ENCODE measurements around the gene SV2C. TPM values are rescaled to one million over a fixed set of nuclear protein-coding genes. Genes with fewer than 3 reads are reported as not detected.

The SV2C gene
- total and polyA plus RNA-seq, 2 donors: 0.05 to 0.27 TPM

DNA sequence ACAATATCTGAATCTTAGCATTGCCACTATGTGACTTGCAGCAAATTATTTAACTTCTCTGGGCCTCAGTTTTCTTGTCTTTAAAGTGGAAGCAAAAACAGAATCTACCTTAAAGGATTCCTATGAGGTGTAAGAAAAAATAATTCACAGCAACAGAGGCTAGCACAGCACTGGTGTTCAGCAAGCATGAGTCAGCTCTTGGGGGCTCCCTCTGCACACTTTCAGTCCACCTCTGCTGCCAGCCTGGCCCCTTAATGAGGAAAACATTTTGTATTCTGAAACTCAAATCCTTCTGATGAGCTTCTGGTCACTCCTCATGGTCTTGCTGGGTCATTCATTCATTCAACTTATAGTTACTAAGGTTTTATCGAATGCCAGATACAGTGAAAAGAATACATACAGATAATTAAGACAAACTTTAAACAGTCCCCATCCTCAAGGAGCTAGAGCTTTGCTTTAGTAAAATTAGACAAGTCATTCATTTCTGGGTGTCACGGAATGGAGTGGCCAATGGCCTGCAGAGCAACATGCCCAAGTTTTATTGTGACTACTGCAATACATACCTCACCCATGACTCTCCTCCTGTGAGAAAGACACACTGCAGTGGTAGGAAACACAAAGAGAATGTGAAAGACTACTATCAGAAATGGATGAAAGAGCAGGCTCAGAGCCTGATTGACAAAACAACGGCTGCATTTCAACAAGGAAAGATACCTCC, 293.1 kb downstream of the SV2C start:
- Histone ChIP-seq H3K36me3 (ENCODE audit: control insufficient read depth in 2 of 2, insufficient read depth in 2 of 2, low read length in 1 of 2) (no peaks in the 10 kb centered on the region), H3K9me3 (ENCODE audit: control insufficient read depth in 2 of 2, insufficient read depth in 1 of 2, low read length in 1 of 2) (no peaks in the 10 kb centered on the region), H3K4me3 (ENCODE audit: low read length in 2 of 2) (no peak overlapping the region), H3K27me3 (ENCODE audit: control insufficient read depth in 2 of 2, insufficient read depth in 1 of 2, low read length in 1 of 2) (no peaks in the 10 kb centered on the region), H3K27ac (ENCODE audit: low read depth in 1 of 2, low read length in 1 of 2) (no peak overlapping the region), H3K4me1 (ENCODE audit: control insufficient read depth in 2 of 2, insufficient read depth in 2 of 2, low read length in 2 of 2) (peaks cover 0 to 7% of the 10 kb centered on the region in 2 donors)
- 98% methylated on average over 3 of the region's 3 CpGs for WGBS
- no peak for DNase-seq (ENCODE audit: low read depth in 6 of 9, low spot score in 9 of 9)

DNA sequence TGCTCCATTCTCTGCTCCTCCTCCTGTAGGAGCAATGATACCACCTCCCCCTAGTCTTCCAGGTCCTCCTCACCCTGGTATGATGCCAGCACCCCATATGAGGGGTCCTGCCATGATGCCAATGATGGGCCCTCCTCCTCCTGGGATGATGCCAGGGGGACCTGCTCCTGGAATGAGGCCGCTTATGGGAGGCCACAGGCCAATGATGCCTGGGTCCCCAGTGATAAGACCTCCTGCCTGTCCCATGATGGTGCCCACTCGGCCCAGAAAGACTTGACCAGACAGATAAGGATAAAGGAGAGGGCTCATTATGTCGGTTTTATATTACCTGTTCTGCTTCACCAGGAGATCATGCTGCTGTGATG, 293.7 kb downstream of the SV2C start:
- no peak for DNase-seq (ENCODE audit: low read depth in 6 of 9, low spot score in 9 of 9)
- Histone ChIP-seq H3K4me1 (ENCODE audit: control insufficient read depth in 2 of 2, insufficient read depth in 2 of 2, low read length in 2 of 2) (peaks cover 0 to 7% of the 10 kb centered on the region in 2 donors), H3K36me3 (ENCODE audit: control insufficient read depth in 2 of 2, insufficient read depth in 2 of 2, low read length in 1 of 2) (no peaks in the 10 kb centered on the region), H3K27ac (ENCODE audit: low read depth in 1 of 2, low read length in 1 of 2) (no peak overlapping the region), H3K9me3 (ENCODE audit: control insufficient read depth in 2 of 2, insufficient read depth in 1 of 2, low read length in 1 of 2) (no peaks in the 10 kb centered on the region), H3K27me3 (ENCODE audit: control insufficient read depth in 2 of 2, insufficient read depth in 1 of 2, low read length in 1 of 2) (no peaks in the 10 kb centered on the region), H3K4me3 (ENCODE audit: low read length in 2 of 2) (no peak overlapping the region)
- 95% methylated on average over 3 of the region's 3 CpGs for WGBS

- 98% methylated on average over 6 of the region's 6 CpGs for WGBS
- no peak for DNase-seq (ENCODE audit: low read depth in 6 of 9, low spot score in 9 of 9)
- Histone ChIP-seq H3K36me3 (ENCODE audit: control insufficient read depth in 2 of 2, insufficient read depth in 2 of 2, low read length in 1 of 2) (no peaks in the 10 kb centered on the region), H3K9me3 (ENCODE audit: control insufficient read depth in 2 of 2, insufficient read depth in 1 of 2, low read length in 1 of 2) (no peaks in the 10 kb centered on the region), H3K27me3 (ENCODE audit: control insufficient read depth in 2 of 2, insufficient read depth in 1 of 2, low read length in 1 of 2) (no peaks in the 10 kb centered on the region), H3K4me3 (ENCODE audit: low read length in 2 of 2) (no peak overlapping the region), H3K4me1 (ENCODE audit: control insufficient read depth in 2 of 2, insufficient read depth in 2 of 2, low read length in 2 of 2) (peaks cover 0 to 4% of the 10 kb centered on the region in 2 donors), H3K27ac (ENCODE audit: low read depth in 1 of 2, low read length in 1 of 2) (no peak overlapping the region)
Measured at GRCh38 chr5:76378355-76378754, 295.2 kb downstream of the SV2C start.

- H3K9me3 ChIP-seq (ENCODE audit: control insufficient read depth in 2 of 2, insufficient read depth in 1 of 2, low read length in 1 of 2): no peaks in the 10 kb centered on the region
- H3K36me3 ChIP-seq (ENCODE audit: control insufficient read depth in 2 of 2, insufficient read depth in 2 of 2, low read length in 1 of 2): no peaks in the 10 kb centered on the region
- H3K4me1 ChIP-seq (ENCODE audit: control insufficient read depth in 2 of 2, insufficient read depth in 2 of 2, low read length in 2 of 2): peaks cover 0 to 10% of the 10 kb centered on the region in 2 donors
- no peaks in the 10 kb centered on the region for H3K27me3 ChIP-seq (ENCODE audit: control insufficient read depth in 2 of 2, insufficient read depth in 1 of 2, low read length in 1 of 2)
- no peak overlapping the region for H3K27ac ChIP-seq (ENCODE audit: low read depth in 1 of 2, low read length in 1 of 2)
- no peak for DNase-seq (ENCODE audit: low read depth in 6 of 9, low spot score in 9 of 9)
- 34% methylated on average over 5 of the region's 5 CpGs for WGBS
- H3K4me3 ChIP-seq (ENCODE audit: low read length in 2 of 2): no peak overlapping the region
Measured at GRCh38 chr5:76379316-76379715, 296.1 kb downstream of the SV2C start.

DNA sequence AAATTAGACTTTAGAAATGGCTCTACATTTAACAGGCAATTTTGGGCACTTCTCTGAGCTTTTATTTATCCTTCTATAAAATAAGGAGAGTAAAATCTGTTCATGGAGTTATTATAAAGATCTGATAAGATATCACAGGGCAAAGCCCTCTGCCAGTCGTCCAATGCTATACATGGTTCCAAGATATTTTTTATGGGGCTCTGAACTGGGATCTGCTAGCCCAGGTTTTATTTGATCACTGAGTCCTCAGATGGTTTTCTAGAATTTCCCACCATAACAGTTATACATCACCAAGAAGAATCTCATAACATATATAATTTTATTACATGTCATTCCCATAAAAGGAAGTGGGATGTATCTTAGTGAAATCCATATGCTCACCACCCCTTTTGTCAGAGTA, 296.7 kb downstream of the SV2C start:
- DNase-seq (ENCODE audit: low read depth in 6 of 9, low spot score in 9 of 9): no peak
- Histone ChIP-seq H3K4me3 (ENCODE audit: low read length in 2 of 2) (no peak overlapping the region), H3K27me3 (ENCODE audit: control insufficient read depth in 2 of 2, insufficient read depth in 1 of 2, low read length in 1 of 2) (no peaks in the 10 kb centered on the region), H3K27ac (ENCODE audit: low read depth in 1 of 2, low read length in 1 of 2) (no peak overlapping the region), H3K36me3 (ENCODE audit: control insufficient read depth in 2 of 2, insufficient read depth in 2 of 2, low read length in 1 of 2) (no peaks in the 10 kb centered on the region), H3K9me3 (ENCODE audit: control insufficient read depth in 2 of 2, insufficient read depth in 1 of 2, low read length in 1 of 2) (no peaks in the 10 kb centered on the region), H3K4me1 (ENCODE audit: control insufficient read depth in 2 of 2, insufficient read depth in 2 of 2, low read length in 2 of 2) (peaks cover 0 to 16% of the 10 kb centered on the region in 2 donors)
- WGBS: 83% methylated on average over 1 of the region's 1 CpG

- Histone ChIP-seq H3K27ac (ENCODE audit: low read depth in 1 of 2, low read length in 1 of 2) (no peak overlapping the region), H3K36me3 (ENCODE audit: control insufficient read depth in 2 of 2, insufficient read depth in 2 of 2, low read length in 1 of 2) (no peaks in the 10 kb centered on the region), H3K27me3 (ENCODE audit: control insufficient read depth in 2 of 2, insufficient read depth in 1 of 2, low read length in 1 of 2) (no peaks in the 10 kb centered on the region), H3K4me1 (ENCODE audit: control insufficient read depth in 2 of 2, insufficient read depth in 2 of 2, low read length in 2 of 2) (peaks cover 0 to 22% of the 10 kb centered on the region in 2 donors), H3K4me3 (ENCODE audit: low read length in 2 of 2) (no peak overlapping the region), H3K9me3 (ENCODE audit: control insufficient read depth in 2 of 2, insufficient read depth in 1 of 2, low read length in 1 of 2) (no peaks in the 10 kb centered on the region)
- WGBS: 88% methylated on average over 7 of the region's 7 CpGs
- DNase-seq (ENCODE audit: low read depth in 6 of 9, low spot score in 9 of 9): no peak
Measured at GRCh38 chr5:76380346-76381066, 297.3 kb downstream of the SV2C start.

DNA sequence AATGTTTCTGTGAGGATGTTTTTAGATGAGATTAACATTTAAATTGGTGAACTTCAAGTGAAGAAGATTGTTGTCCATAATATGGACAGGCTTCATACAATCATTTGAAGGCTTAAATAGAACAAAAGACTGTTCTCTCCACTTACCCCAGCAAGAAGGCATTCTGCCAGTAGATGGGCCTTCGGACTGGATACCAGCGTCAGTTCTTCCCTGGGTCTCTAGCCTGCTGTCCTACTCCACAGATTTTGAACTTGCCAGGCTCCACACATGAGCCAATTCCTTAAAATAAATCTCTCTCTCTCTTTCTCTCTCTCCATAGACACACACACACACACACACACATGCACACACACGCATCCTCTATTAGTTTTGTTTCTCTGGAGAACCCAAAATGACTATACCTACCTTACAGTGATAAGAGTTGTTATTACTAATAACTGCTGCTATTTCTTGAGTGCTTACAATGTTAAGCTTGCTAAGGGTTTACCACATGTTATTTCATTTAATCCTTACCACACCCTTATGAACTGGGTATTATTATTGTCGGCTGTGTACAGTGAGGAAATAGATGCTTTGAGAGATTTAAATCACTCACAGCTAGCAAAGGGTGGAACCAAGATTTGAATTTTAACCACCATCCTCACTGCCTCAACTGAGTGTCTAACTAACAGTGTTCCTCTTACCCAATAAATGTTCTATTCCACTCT, 300.1 kb downstream of the SV2C start:
- H3K36me3 ChIP-seq (ENCODE audit: control insufficient read depth in 2 of 2, insufficient read depth in 2 of 2, low read length in 1 of 2): no peaks in the 10 kb centered on the region
- H3K27me3 ChIP-seq (ENCODE audit: control insufficient read depth in 2 of 2, insufficient read depth in 1 of 2, low read length in 1 of 2): no peaks in the 10 kb centered on the region
- H3K27ac ChIP-seq (ENCODE audit: low read depth in 1 of 2, low read length in 1 of 2): no peak overlapping the region
- 93% methylated on average over 4 of the region's 4 CpGs for WGBS
- no peaks in the 10 kb centered on the region for H3K9me3 ChIP-seq (ENCODE audit: control insufficient read depth in 2 of 2, insufficient read depth in 1 of 2, low read length in 1 of 2)
- peaks cover 0 to 28% of the 10 kb centered on the region in 2 donors for H3K4me1 ChIP-seq (ENCODE audit: control insufficient read depth in 2 of 2, insufficient read depth in 2 of 2, low read length in 2 of 2)
- no peak overlapping the region for H3K4me3 ChIP-seq (ENCODE audit: low read length in 2 of 2)
- no peak for DNase-seq (ENCODE audit: low read depth in 6 of 9, low spot score in 9 of 9)

GRCh38 chr5:76384189-76384588, 301.0 kb downstream of the SV2C start:
- no peak for DNase-seq (ENCODE audit: low read depth in 6 of 9, low spot score in 9 of 9)
- Histone ChIP-seq H3K4me3 (ENCODE audit: low read length in 2 of 2) (no peak overlapping the region), H3K4me1 (ENCODE audit: control insufficient read depth in 2 of 2, insufficient read depth in 2 of 2, low read length in 2 of 2) (peaks cover 0 to 25% of the 10 kb centered on the region in 2 donors), H3K27me3 (ENCODE audit: control insufficient read depth in 2 of 2, insufficient read depth in 1 of 2, low read length in 1 of 2) (no peaks in the 10 kb centered on the region), H3K27ac (ENCODE audit: low read depth in 1 of 2, low read length in 1 of 2) (no peak overlapping the region), H3K36me3 (ENCODE audit: control insufficient read depth in 2 of 2, insufficient read depth in 2 of 2, low read length in 1 of 2) (no peaks in the 10 kb centered on the region), H3K9me3 (ENCODE audit: control insufficient read depth in 2 of 2, insufficient read depth in 1 of 2, low read length in 1 of 2) (no peaks in the 10 kb centered on the region)
- WGBS: 11% methylated on average over 4 of the region's 4 CpGs

- Histone ChIP-seq H3K36me3 (ENCODE audit: control insufficient read depth in 2 of 2, insufficient read depth in 2 of 2, low read length in 1 of 2) (no peaks in the 10 kb centered on the region), H3K4me3 (ENCODE audit: low read length in 2 of 2) (no peak overlapping the region), H3K27me3 (ENCODE audit: control insufficient read depth in 2 of 2, insufficient read depth in 1 of 2, low read length in 1 of 2) (no peaks in the 10 kb centered on the region), H3K9me3 (ENCODE audit: control insufficient read depth in 2 of 2, insufficient read depth in 1 of 2, low read length in 1 of 2) (no peaks in the 10 kb centered on the region), H3K27ac (ENCODE audit: low read depth in 1 of 2, low read length in 1 of 2) (no peak overlapping the region), H3K4me1 (ENCODE audit: control insufficient read depth in 2 of 2, insufficient read depth in 2 of 2, low read length in 2 of 2) (peaks cover 0 to 24% of the 10 kb centered on the region in 2 donors)
- DNase-seq (ENCODE audit: low read depth in 6 of 9, low spot score in 9 of 9): peak in 2 of 9 donors; percentile 36 to 62
- WGBS: 48% methylated on average over 3 of the region's 3 CpGs
Measured at GRCh38 chr5:76384705-76385104, 301.5 kb downstream of the SV2C start.
